NCI-H2081 treated with DMSO at 0.1 percent for 48 hours (cell line): Measurements from ENCODE around the gene ZNF626.
"Not testable (repeated sequence)": the region's sequence is repeated elsewhere in the genome, so short reads cannot be mapped to it uniquely, and the experiment has no call there.

Source experiments
- DNase-seq: peaks from one replicate; lab custom pipeline; 2025; lab: John Stamatoyannopoulos, UW

ZNF626 gene

GRCh38 chr19:20661150-20661819, at the start of gene ZNF626:
ZNF626 (minus strand) TSS chr19:20661571; CDS start chr19:20661446, 125 bp downstream.
- peak; percentile 68 for DNase-seq

- no peak for DNase-seq
Observed at GRCh38 chr19:20669263-20669662, 7.9 kb upstream of the ZNF626 start.

DNA sequence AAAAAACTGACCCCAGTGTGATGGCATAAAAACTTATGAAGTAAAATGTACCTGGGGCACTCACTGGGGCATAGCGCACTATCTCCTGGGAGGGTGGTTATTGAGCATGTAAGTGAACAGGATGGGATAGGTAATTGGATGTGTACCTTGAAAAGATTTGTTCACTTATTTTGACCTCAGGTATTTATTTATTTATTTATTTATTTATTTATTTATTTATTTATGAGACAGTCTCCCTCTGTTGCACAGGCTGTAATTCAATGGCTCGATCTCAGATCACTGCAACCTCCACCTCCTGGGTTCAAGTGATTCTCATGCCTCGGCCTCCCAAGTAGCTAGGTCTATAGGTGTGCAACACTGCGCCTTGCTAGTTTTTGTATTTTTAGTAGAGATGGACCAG, 5.9 kb upstream of the ZNF626 start:
- DNase-seq: no peak

DNA sequence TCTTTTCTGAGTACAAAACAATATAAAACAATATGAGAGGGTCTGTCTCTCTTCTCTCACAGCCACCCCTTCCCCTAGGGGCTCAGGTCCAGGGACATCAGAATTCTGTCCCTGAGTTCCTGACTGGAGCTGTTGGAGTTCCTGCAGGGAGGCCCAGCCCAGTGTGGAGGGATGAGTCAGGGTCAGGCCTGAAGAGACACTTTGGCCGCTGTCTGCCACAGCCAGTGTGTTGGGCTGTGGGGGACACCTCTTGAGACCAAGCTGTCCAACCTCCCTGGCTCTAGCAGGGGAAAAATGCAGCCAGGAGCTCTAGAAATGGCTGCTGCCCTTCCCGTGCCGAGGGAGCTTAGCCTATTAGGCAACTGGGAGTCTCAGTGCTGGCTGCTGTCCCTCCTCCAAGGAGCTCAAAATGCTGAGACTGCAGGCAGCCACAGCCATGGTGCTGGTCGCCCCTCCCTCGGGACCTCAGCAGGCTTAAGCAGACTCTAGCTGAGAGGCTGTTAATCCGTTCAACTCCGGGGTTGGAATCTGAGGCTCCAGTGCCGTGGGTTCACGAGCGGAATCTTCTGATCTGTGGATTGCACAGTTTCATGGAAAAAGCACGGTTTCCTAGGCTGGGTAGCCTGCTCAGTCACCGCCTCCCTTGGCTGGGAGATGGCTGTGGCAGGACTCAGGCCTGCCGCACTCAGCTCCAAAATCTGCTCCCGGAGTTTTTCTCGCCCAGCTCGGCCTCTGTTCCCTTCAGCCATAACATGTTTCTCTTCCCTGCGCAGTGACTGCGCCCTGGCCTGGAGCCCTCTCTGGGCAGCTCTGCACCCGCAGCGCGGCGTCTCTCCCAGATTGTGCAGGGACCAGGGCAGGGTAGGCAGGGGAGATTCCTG, 3.8 kb upstream of the ZNF626 start:
- DNase-seq: no peak

DNA sequence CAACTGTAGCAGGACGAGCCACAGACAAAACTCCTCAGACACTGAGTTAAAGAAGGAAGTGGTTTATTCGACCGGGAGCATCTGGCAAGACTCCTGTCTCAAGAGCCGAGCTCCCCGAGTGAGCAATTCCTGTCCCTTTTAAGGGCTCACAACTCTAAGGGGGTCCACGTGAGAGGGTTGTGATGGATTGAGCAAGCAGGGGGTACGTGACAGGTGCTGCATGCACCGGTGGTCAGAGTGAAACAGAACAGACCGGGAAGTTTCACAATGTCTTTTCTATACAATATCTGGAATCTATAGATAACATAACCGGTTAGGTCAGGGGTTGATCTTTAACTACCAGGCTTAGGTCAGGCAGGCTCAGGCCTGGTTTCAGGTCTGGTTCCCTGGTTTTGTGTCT, 3.1 kb upstream of the ZNF626 start:
- not testable (repeated sequence) for DNase-seq

- no peak for DNase-seq
Observed at GRCh38 chr19:20662421-20663105, 1.2 kb upstream of the ZNF626 start.

- DNase-seq: no peak
Observed at GRCh38 chr19:20660473-20661140, 764 bp downstream of the ZNF626 start.

- no peak for DNase-seq
Observed at GRCh38 chr19:20640545-20640944, 20.8 kb downstream of the ZNF626 start.

GRCh38 chr19:20640023-20640422, 21.3 kb downstream of the ZNF626 start:
- no peak for DNase-seq

GRCh38 chr19:20624560-20624959, 36.8 kb downstream of the ZNF626 start:
- not testable (repeated sequence) for DNase-seq

DNA sequence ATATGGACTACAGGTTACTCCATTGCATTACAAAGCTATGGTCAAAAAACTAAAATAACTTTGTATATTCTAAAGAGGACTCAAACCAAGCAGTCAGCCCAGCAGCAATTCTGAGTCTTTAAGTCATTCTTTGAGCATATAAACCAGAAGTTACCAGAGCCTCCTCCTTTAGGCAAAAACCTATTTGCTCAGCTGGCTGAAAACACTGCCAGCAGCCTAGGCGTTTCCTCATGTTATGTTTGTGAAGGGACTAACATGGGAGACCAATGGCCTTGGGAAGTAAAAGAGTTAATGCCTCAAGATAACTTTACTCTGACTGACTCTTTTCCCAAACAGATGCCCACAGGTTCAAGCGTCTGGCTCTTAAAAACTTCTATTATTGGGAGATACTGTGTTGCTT, 45.3 kb downstream of the ZNF626 start:
- no peak for DNase-seq

GRCh38 chr19:20614971-20615370, 46.4 kb downstream of the ZNF626 start:
- DNase-seq: not testable (repeated sequence)

DNA sequence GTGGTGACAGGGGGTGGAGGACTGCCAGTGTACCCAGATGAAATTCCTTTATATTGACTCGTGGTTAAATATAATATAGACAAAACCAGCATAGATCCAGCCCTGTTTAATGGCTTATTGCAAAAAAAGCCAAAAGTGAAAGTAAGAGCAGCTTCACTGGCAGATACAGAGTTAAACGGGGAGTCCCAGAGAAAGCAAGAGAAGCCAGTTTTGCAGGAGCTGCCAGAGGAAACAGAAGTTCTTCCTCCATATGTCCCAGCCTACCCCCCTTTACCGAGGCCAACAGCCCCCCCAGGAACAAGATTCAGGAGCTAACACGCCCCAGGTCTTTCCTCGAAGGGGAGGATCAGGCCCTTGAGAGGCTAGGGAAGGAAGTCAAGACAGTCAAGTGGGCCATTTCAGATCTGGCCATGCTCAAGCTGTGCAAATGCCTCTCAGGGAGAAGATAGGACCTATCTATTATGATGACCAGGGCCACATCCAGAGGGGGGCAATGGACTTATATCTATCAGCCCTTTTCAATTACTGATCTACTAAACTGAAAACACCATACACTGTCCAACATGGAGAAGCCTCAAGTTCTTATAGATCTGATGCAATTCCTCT, 48.6 kb downstream of the ZNF626 start:
- DNase-seq: no peak

- DNase-seq: no peak
Observed at GRCh38 chr19:20611866-20612265, 49.5 kb downstream of the ZNF626 start.

DNA sequence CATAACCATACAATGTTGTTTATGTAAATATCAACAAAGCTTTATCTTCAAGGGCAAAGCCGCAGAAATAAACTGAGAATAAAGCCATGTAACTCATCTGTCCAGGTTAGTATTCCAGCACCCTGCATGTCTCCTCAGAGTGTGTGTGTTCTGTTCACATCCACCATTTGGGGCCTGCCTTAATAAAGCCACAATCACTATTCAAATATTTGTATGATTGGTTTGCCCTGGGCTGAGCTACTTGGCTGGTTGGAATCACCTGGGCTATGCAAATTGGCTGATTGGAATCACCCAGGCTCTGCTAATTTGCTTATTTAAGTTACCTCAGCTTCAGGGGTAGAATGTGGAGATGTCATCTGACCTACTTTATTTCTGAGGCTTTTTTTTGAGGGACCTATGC, 53.4 kb downstream of the ZNF626 start:
- DNase-seq: no peak
